ENCODE results near the gene C1QTNF9.
"Not testable (repeated sequence)": the region's sequence is repeated elsewhere in the genome, so short reads cannot be mapped to it uniquely, and the experiment has no call there.

C1QTNF9 gene

GRCh38 chr13:24281188-24282008 lies 28.0 kb upstream of the C1QTNF9 start:
- no peak for DNase-seq (ENCODE audit: low spot score)

GRCh38 chr13:24282256-24282655 lies 27.1 kb upstream of the C1QTNF9 start:
- DNase-seq (ENCODE audit: low spot score) = no peak

- no peak for DNase-seq (ENCODE audit: low spot score)
Observed at GRCh38 chr13:24284889-24285565, 24.4 kb upstream of the C1QTNF9 start.

GRCh38 chr13:24286624-24287023 lies 22.8 kb upstream of the C1QTNF9 start:
- no peak for DNase-seq (ENCODE audit: low spot score)

- no peak for DNase-seq (ENCODE audit: low spot score)
Observed at GRCh38 chr13:24287748-24288287, 21.6 kb upstream of the C1QTNF9 start.

GRCh38 chr13:24288870-24289269 lies 20.5 kb upstream of the C1QTNF9 start:
- no peak for DNase-seq (ENCODE audit: low spot score)

GRCh38 chr13:24290280-24290932 lies 19.0 kb upstream of the C1QTNF9 start:
- DNase-seq (ENCODE audit: low spot score) = no peak

- no peak for DNase-seq (ENCODE audit: low spot score)
Observed at GRCh38 chr13:24292481-24292880, 16.9 kb upstream of the C1QTNF9 start.

- no peak for DNase-seq (ENCODE audit: low spot score)
Observed at GRCh38 chr13:24293746-24294145, 15.6 kb upstream of the C1QTNF9 start.

GRCh38 chr13:24299488-24300114 lies 9.8 kb upstream of the C1QTNF9 start:
- no peak for DNase-seq (ENCODE audit: low spot score)

GRCh38 chr13:24301434-24301833 lies 7.9 kb upstream of the C1QTNF9 start:
- DNase-seq (ENCODE audit: low spot score) = no peak

- DNase-seq (ENCODE audit: low spot score) = no peak
Observed at GRCh38 chr13:24301911-24302310, 7.5 kb upstream of the C1QTNF9 start.

GRCh38 chr13:24304620-24305019 lies 4.8 kb upstream of the C1QTNF9 start:
- DNase-seq (ENCODE audit: low spot score) = no peak

- DNase-seq (ENCODE audit: low spot score) = no peak
Observed at GRCh38 chr13:24306632-24307031, 2.7 kb upstream of the C1QTNF9 start.

GRCh38 chr13:24307211-24308067 lies 1.9 kb upstream of the C1QTNF9 start:
- no peak for DNase-seq (ENCODE audit: low spot score)

GRCh38 chr13:24308068-24308445 lies 1.3 kb upstream of the C1QTNF9 start:
- no peak for DNase-seq (ENCODE audit: low spot score)

- DNase-seq (ENCODE audit: low spot score) = no peak
Observed at GRCh38 chr13:24308488-24309020, 826 bp upstream of the C1QTNF9 start.

- DNase-seq (ENCODE audit: low spot score) = no peak
Observed at GRCh38 chr13:24313439-24313838, 4.1 kb downstream of the C1QTNF9 start.

GRCh38 chr13:24317835-24318234 lies 8.5 kb downstream of the C1QTNF9 start:
- DNase-seq (ENCODE audit: low spot score) = not testable (repeated sequence)

- DNase-seq (ENCODE audit: low spot score) = not testable (repeated sequence)
Observed at GRCh38 chr13:24318878-24319277, 9.5 kb downstream of the C1QTNF9 start.

- not testable (repeated sequence) for DNase-seq (ENCODE audit: low spot score)
Observed at GRCh38 chr13:24319641-24320040, 10.3 kb downstream of the C1QTNF9 start.
